HUES64 (cell line): Measurements from ENCODE around the gene HLA-DQA1.
"Not testable (repeated sequence)": the region's sequence is repeated elsewhere in the genome, so short reads cannot be mapped to it uniquely, and the experiment has no call there.

Experiments
- H3K27ac ChIP-seq: 2 replicates; pipeline ENCODE4 v1.7.0; 2013; ENCODE audit warnings: low read depth, low read length, inconsistent platforms
- H3K27me3 ChIP-seq: 2 replicates; pipeline ENCODE4 v1.6.1; 2013; ENCODE audit warnings: mild to moderate bottlenecking, low read length; ENCODE audit not compliant: insufficient read depth
- H3K36me3 ChIP-seq: 2 replicates; pipeline ENCODE4 v1.6.1; 2013; ENCODE audit warnings: mild to moderate bottlenecking, low read length; ENCODE audit not compliant: insufficient read depth
- H3K4me1 ChIP-seq: 2 replicates; pipeline ENCODE4 v1.6.1; 2013; ENCODE audit warnings: mild to moderate bottlenecking, low read length, moderate library complexity; ENCODE audit not compliant: insufficient read depth
- H3K4me3 ChIP-seq: 2 replicates; pipeline ENCODE4 v1.5.1; 2013; ENCODE audit warnings: mild to moderate bottlenecking, low read length, moderate library complexity
- H3K9ac ChIP-seq: 2 replicates; pipeline ENCODE4 v1.6.1; 2013; ENCODE audit warnings: mild to moderate bottlenecking, low read depth, low read length
- H3K9me3 ChIP-seq: 2 replicates; pipeline ENCODE4 v1.6.1; 2013; ENCODE audit warnings: low read depth, low read length; ENCODE audit not compliant: insufficient read depth
- WGBS: fragments of 150-250, 120-280 bp; methylation state at CpG from one replicate; pipeline ENCODE4 v1.1.7; 2013; ENCODE audit warnings: missing lambda C conversion rate; 5-methylcytosine and 5-hydroxymethylcytosine counted together

The HLA-DQA1 gene

DNA sequence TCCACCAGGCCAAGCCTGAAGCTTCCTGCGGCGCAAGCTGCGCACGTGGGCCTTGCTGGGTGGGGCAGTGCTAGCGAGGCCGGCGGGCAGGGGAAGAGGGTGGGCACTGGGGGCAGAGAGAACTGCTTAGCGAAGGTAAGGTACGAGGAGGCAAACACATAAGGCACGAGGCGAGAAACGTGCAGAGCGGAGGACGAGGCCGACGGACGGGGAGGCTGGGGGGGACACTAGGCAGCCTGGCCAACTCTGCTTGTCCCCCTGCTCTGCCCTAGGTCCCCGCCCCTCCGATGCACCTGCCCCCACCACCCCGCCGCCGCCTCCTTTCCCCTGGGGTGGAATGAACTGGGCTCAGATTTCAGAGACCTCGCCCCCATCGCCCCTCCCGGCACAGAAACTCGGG is 27.1 kb downstream of the HLA-DQA1 start:
- WGBS: 59% methylated on average over 23 of the region's 26 CpGs
- Histone ChIP-seq H3K9ac (no peak overlapping the region), H3K36me3 (no peaks in the 10 kb centered on the region), H3K9me3 (no peaks in the 10 kb centered on the region), H3K27ac (no peak overlapping the region), H3K4me3 (peak overlapping the region; percentile 61), H3K27me3 (peaks cover 33% of the 10 kb centered on the region), H3K4me1 (no peaks in the 10 kb centered on the region)

DNA sequence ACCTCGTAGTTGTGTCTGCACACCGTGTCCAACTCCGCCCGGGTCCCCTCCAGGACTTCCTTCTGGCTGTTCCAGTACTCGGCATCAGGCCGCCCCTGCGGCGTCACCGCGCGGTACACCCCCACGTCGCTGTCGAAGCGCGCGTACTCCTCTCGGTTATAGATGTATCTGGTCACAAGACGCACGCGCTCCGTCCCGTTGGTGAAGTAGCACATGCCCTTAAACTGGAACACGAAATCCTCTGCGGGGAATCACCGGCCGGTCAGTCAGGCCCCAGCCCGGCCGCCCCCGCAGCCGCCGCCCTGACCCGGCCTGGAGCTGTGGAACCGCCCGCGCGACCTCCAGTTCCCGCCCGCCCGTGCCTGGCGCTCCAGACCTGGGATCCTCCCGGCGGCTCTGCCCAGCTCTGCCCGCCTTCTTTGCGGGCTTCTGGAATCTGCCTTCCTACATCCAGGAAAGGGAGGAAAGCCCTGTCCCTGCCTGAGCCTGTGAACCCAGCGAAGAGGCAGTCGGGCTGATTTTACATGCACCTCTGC is 27.7 kb downstream of the HLA-DQA1 start:
- Histone ChIP-seq H3K36me3 (no peaks in the 10 kb centered on the region), H3K27me3 (peaks cover 33% of the 10 kb centered on the region), H3K27ac (no peak overlapping the region), H3K4me1 (no peaks in the 10 kb centered on the region), H3K9ac (no peak overlapping the region), H3K9me3 (no peaks in the 10 kb centered on the region), H3K4me3 (peak overlapping the region; percentile 61)
- WGBS: 32% methylated on average over 47 of the region's 47 CpGs

GRCh38 chr6:32665661-32666060 is 28.5 kb downstream of the HLA-DQA1 start:
- no peaks in the 10 kb centered on the region for H3K9me3 ChIP-seq
- H3K4me1 ChIP-seq: no peaks in the 10 kb centered on the region
- no peaks in the 10 kb centered on the region for H3K36me3 ChIP-seq
- H3K4me3 ChIP-seq: peak overlapping the region; percentile 61
- peaks cover 33% of the 10 kb centered on the region for H3K27me3 ChIP-seq
- 34% methylated on average over 3 of the region's 3 CpGs for WGBS
- H3K27ac ChIP-seq: no peak overlapping the region
- H3K9ac ChIP-seq: no peak overlapping the region

GRCh38 chr6:32666420-32667300 is 29.5 kb downstream of the HLA-DQA1 start, which contains the start of gene HLA-DQB1:
TSS of gene HLA-DQB1 (minus strand) at chr6:32666657. CDS start at chr6:32666607, 50 bp downstream.
- no peaks in the 10 kb centered on the region for H3K36me3 ChIP-seq
- no peaks in the 10 kb centered on the region for H3K4me1 ChIP-seq
- H3K9ac ChIP-seq: no peak within 1 kb of the TSS
- peak within 1 kb of the TSS; percentile 61 for H3K4me3 ChIP-seq
- no peaks in the 10 kb centered on the region for H3K9me3 ChIP-seq
- H3K27me3 ChIP-seq: peaks cover 33% of the 10 kb centered on the region
- 34% methylated on average over 14 of the region's 16 CpGs for WGBS
- no peak within 1 kb of the TSS for H3K27ac ChIP-seq

DNA sequence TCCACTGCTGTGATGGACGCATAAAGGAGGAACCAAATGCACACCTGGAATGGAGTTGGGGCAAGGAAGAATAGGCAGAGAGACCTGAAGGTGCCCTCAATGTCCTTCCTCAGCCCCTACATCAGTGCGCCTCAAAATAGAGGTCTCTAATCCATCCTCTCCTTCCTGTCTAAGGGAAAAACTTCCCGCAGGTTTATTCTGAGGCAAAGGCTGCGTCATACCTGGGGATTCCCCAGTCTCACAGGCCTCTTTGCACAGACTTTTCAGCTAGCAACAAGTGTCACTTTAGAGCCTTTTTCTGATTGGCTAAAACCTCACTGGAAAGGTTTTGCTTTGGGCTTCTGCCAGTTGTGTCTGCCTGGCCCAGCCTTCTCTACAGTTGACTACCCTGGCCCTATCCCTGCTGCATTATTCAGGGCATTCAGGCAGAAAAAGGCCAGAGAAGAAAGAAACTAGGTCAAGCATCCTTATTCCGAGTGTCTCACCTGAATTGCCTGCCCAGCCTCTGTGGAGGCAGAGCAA is 31.1 kb downstream of the HLA-DQA1 start:
- Histone ChIP-seq H3K36me3 (no peaks in the 10 kb centered on the region), H3K9ac (no peak overlapping the region), H3K9me3 (no peaks in the 10 kb centered on the region), H3K4me1 (no peaks in the 10 kb centered on the region), H3K4me3 (no peak overlapping the region), H3K27me3 (peaks cover 32% of the 10 kb centered on the region), H3K27ac (no peak overlapping the region)
- WGBS: 52% methylated on average over 5 of the region's 5 CpGs

DNA sequence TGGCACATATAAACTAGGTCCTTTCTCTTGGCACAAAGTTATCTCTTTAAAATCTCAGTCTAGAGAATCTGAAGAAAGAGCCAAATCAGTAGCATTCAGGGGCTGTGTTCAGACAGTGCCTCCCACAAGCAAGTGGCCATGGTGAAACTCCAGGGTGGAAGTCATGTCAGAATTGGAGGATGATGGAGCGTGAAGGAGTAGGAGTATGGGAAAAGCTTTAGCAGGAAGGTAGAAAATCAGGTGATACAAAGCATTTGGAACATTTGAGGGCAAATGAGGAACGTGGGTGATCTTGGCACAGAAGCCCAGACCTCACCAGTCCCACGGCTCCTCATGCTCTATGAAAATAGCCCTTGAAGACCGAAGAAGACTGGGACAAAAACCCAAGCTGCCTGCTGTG is 32.0 kb downstream of the HLA-DQA1 start:
- WGBS: 90% methylated on average over 4 of the region's 4 CpGs
- H3K36me3 ChIP-seq: no peaks in the 10 kb centered on the region
- no peak overlapping the region for H3K9ac ChIP-seq
- H3K4me3 ChIP-seq: no peak overlapping the region
- no peaks in the 10 kb centered on the region for H3K9me3 ChIP-seq
- no peak overlapping the region for H3K27ac ChIP-seq
- H3K27me3 ChIP-seq: peaks cover 22% of the 10 kb centered on the region
- H3K4me1 ChIP-seq: no peaks in the 10 kb centered on the region

- H3K9ac ChIP-seq: no peak overlapping the region
- no peak overlapping the region for H3K27ac ChIP-seq
- H3K27me3 ChIP-seq: peaks cover 16% of the 10 kb centered on the region
- no peaks in the 10 kb centered on the region for H3K36me3 ChIP-seq
- no peak overlapping the region for H3K4me3 ChIP-seq
- H3K4me1 ChIP-seq: no peaks in the 10 kb centered on the region
- no peaks in the 10 kb centered on the region for H3K9me3 ChIP-seq
These were observed 32.7 kb downstream of the HLA-DQA1 start for GRCh38 chr6:32669893-32670292.

DNA sequence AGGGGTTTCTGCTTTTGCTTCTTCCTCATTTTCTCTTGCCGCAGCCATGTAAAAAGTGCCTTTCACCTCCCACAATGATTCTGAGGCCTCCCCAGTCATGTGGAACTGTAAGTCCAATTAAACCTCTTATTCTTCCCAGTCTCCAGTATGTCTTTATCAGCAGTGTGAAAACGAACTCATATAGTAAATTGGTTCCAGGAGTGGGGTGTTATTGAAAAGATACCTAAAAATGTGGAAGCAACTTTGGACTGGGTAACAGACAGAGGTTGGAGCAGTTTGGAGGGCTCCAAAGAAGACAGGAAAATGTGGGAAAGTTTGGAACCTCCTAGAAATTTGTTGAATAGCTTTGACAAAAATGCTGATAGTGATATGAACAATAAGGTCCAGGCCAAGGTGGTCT is 34.7 kb downstream of the HLA-DQA1 start:
- H3K27ac ChIP-seq, H3K27me3 ChIP-seq, H3K9ac ChIP-seq, H3K4me1 ChIP-seq, H3K4me3 ChIP-seq, H3K36me3 ChIP-seq, H3K9me3 ChIP-seq: not testable (repeated sequence)
- WGBS: 94% methylated on average over 2 of the region's 2 CpGs

DNA sequence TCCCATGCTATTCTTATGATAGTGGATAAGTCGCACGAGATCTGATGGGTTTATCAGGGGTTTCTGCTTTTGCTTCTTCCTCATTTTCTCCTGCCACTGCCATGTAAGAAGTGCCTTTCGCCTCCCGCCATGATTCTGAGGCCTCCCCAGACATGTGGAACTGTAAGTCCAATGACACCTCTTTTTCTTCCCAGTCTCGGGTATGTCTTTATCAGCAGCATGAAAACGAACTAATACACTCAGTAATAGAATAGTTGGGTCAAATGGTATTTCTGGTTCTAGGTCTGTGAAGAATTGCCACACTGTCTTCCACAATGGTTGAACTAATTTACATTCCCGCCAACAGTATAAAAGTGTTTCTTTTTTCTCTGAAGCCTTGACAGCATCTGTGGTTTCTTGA is 36.9 kb downstream of the HLA-DQA1 start:
- not testable (repeated sequence) for H3K27ac ChIP-seq, H3K36me3 ChIP-seq, H3K4me1 ChIP-seq, H3K9me3 ChIP-seq, H3K4me3 ChIP-seq, H3K27me3 ChIP-seq, H3K9ac ChIP-seq
- 95% methylated on average over 5 of the region's 7 CpGs for WGBS

GRCh38 chr6:32679492-32679891 is 42.3 kb downstream of the HLA-DQA1 start:
- Histone ChIP-seq H3K36me3 (no peaks in the 10 kb centered on the region), H3K27me3 (no peaks in the 10 kb centered on the region), H3K4me1 (no peaks in the 10 kb centered on the region), H3K27ac (no peak overlapping the region), H3K4me3 (no peak overlapping the region), H3K9ac (no peak overlapping the region), H3K9me3 (no peaks in the 10 kb centered on the region)
- WGBS: 65% methylated on average over 4 of the region's 4 CpGs

GRCh38 chr6:32680055-32680454 is 42.8 kb downstream of the HLA-DQA1 start:
- Histone ChIP-seq H3K9me3 (no peaks in the 10 kb centered on the region), H3K9ac (no peak overlapping the region), H3K27ac (no peak overlapping the region), H3K27me3 (no peaks in the 10 kb centered on the region), H3K4me3 (no peak overlapping the region), H3K4me1 (no peaks in the 10 kb centered on the region), H3K36me3 (no peaks in the 10 kb centered on the region)
- 44% methylated on average over 1 of the region's 1 CpG for WGBS
